AG04449 (cell line): ENCODE measurements around the gene SMIM26.

ENCODE experiments used
- CTCF ChIA-PET: fragments of 350-600 bp; formaldehyde crosslinking; extraction: SDS; loops from one replicate; lab custom pipeline; 2021; ENCODE audit warnings: antibody characterized with exemption; lab: Yijun Ruan, JAX
- POLR2A ChIA-PET: fragments of 400-600, 350-600 bp; formaldehyde crosslinking; extraction: SDS; loops from one replicate; lab custom pipeline; 2020; ENCODE audit warnings: antibody characterized with exemption, inconsistent platforms; lab: Yijun Ruan, JAX
- DNase-seq: peaks from one replicate; pipeline ENCODE4 v3.0.0-alpha.2; 2010; ENCODE audit warnings: low read depth, low spot score
- H3K4me3 ChIP-seq: 2 replicates; pipeline ENCODE4 v1.5.1; 2011; ENCODE audit warnings: low read depth, mild to moderate bottlenecking, control low read depth, low read length
- TF ChIP-seq, protein P1 (sequence below): IDR thresholded peaks from one replicate; pipeline ENCODE4 v1.5.1; 2011; ENCODE audit warnings: mild to moderate bottlenecking, moderate library complexity, low read length, control low read depth, inconsistent platforms; ENCODE audit not compliant: insufficient read depth; ENCODE audit errors: missing control alignments

Gene SMIM26

DNA sequence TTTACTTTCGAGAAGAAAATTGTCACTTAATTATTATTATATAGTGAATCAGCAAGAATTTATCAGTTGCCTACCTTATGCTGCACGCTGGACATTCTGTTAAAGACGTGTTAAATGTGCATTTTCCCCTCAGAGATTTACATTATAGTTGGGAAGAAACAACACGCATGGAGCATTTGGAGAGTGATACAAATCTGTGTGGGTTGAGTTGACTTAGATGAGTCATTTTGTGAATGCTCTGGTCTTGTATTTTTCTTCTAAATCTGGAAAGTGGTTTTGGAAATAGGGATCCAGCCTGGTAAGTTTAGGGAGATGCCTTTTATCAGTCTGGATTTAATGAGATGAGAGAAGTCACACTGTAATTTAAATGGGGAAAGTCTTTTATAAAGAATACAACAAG, 24.0 kb upstream of the SMIM26 start:
- no peak overlapping the region for H3K4me3 ChIP-seq
- no peak for DNase-seq
- POLR2A ChIA-PET = no interaction called here
- TF ChIP-seq, protein P1, sequence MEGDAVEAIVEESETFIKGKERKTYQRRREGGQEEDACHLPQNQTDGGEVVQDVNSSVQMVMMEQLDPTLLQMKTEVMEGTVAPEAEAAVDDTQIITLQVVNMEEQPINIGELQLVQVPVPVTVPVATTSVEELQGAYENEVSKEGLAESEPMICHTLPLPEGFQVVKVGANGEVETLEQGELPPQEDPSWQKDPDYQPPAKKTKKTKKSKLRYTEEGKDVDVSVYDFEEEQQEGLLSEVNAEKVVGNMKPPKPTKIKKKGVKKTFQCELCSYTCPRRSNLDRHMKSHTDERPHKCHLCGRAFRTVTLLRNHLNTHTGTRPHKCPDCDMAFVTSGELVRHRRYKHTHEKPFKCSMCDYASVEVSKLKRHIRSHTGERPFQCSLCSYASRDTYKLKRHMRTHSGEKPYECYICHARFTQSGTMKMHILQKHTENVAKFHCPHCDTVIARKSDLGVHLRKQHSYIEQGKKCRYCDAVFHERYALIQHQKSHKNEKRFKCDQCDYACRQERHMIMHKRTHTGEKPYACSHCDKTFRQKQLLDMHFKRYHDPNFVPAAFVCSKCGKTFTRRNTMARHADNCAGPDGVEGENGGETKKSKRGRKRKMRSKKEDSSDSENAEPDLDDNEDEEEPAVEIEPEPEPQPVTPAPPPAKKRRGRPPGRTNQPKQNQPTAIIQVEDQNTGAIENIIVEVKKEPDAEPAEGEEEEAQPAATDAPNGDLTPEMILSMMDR = no peak
- CTCF ChIA-PET = no interaction called here

DNA sequence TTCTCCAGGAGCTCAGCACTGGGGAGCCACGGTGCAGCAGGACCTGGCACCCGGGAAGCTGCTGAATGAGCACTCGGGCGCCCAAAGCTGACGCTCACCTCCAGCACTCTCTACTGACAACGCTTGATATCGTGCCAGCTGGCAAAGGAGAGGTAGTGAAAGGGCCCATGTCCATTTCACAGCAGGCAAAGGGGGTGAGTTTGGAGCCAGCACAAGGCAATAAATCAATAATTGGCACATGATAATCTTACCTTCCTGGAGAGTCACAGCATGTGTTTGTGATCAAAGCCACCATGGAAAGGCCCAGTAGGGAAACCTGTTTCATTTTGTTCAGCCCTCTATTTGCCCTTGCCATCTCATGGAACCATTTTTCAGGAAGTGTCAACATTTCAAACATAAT, 23.3 kb upstream of the SMIM26 start:
- POLR2A ChIA-PET = no interaction called here
- no peak for DNase-seq
- no peak overlapping the region for H3K4me3 ChIP-seq
- TF ChIP-seq, protein P1 = no peak
- CTCF ChIA-PET = no interaction called here

GRCh38 chr20:18545566-18545965, 21.7 kb upstream of the SMIM26 start:
- POLR2A ChIA-PET = no interaction called here
- DNase-seq = no peak
- H3K4me3 ChIP-seq = no peak overlapping the region
- CTCF ChIA-PET = no interaction called here
- TF ChIP-seq, protein P1 = no peak

- ChIA-PET CTCF (no interaction called here), POLR2A (no interaction called here)
- no peak for DNase-seq
- no peak overlapping the region for H3K4me3 ChIP-seq
- TF ChIP-seq, protein P1 = no peak
Measured at GRCh38 chr20:18548465-18548864, 18.8 kb upstream of the SMIM26 start.

DNA sequence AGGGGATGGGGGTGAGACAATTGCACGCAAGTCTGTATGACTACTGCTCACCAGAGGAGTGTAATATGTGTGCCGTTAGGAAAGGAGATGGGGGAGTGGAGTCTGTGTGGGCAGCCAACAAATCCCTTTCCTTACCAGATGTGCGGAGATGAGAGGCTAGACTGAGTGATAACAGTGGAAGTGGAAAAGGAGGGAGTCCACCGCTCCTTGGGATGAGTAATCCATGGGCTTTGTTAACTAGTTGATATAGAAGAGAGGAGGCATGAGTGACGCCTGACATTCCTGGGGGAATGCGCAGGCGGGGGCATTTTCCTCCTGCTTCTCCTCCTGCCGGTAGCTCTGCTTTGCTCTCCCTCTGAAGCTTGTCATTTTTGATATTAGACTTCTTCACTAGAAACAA, 13.5 kb upstream of the SMIM26 start:
- H3K4me3 ChIP-seq = no peak overlapping the region
- ChIA-PET POLR2A (no interaction called here), CTCF (no interaction called here)
- TF ChIP-seq, protein P1 = no peak
- no peak for DNase-seq

DNA sequence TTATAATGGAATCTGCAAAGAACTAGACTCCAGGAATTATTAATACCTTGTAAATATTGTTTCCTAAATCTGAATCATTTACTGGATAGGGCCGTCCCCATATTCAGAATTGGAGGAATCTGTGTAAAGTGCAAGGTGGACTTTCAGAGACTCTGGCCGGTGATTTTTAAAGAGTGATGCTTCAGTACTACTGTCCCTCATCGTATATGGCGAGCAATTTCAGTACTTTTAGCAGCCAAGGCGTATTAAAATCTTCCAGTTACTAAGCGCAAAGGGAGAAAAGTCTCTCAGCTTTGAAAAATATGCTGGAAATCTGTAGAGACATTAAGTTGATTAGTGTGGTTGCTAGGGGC, 483 bp downstream of the SMIM26 start:
- no peak for DNase-seq
- CTCF ChIA-PET = no interaction called here
- POLR2A ChIA-PET = no interaction called here
- peak overlapping the region; percentile 69 for H3K4me3 ChIP-seq
- TF ChIP-seq, protein P1 = no peak
